ENCODE measurements around the gene PKD2L2. TPM values are rescaled to one million over a fixed set of nuclear protein-coding genes. Genes with fewer than 3 reads are reported as not detected.
"Not testable (repeated sequence)": the region's sequence is repeated elsewhere in the genome, so short reads cannot be mapped to it uniquely, and the experiment has no call there.

PKD2L2 gene
- total and polyA plus RNA-seq, 10 of the 15 experiments (the other 5 are each of a cell fraction or from before 2014, with no cell fraction given) = 0.11 to 0.86 (median 0.26) TPM; not detected in 4

- TF ChIP-seq NKRF (conservative IDR thresholded peaks at IDR 0.05) (no peak), E4F1 (IDR thresholded peaks at IDR 0.05; ENCODE audit: borderline replicate concordance, partially characterized antibody) (no peak), BCLAF1 (IDR thresholded peaks at IDR 0.05) (no peak)
Observed at GRCh38 chr5:137862251-137862650, 27.0 kb upstream of the PKD2L2 start (continued).

GRCh38 chr5:137863653-137864052 is 25.6 kb upstream of the PKD2L2 start:
- H3K4me1 ChIP-seq (ENCODE audit: control insufficient read depth, insufficient read depth, low read length); H3K27ac ChIP-seq (ENCODE audit: control insufficient read depth, insufficient read depth); H2AFZ ChIP-seq (ENCODE audit: control insufficient read depth, low read depth, low read length); in situ Hi-C loops (cut with MboI); H3K9ac ChIP-seq (ENCODE audit: control insufficient read depth, insufficient read depth, low read length); CTCF ChIA-PET; H3K4me2 ChIP-seq (ENCODE audit: control insufficient read depth, insufficient read depth); DNase-seq (ENCODE audit: low read depth, low spot score); H3K36me3 ChIP-seq (ENCODE audit: control insufficient read depth in 2 of 2, insufficient read depth in 2 of 2, low read length in 1 of 2); FAIRE-seq; H3K79me2 ChIP-seq (ENCODE audit: control insufficient read depth, insufficient read depth, low read length); RAD21 ChIA-PET (ENCODE audit: unreplicated experiment); H3K4me3 ChIP-seq; H3K9me3 ChIP-seq (replicated peaks; ENCODE audit: control insufficient read depth, insufficient read depth, low read length); H4K20me1 ChIP-seq (ENCODE audit: control insufficient read depth, insufficient read depth); SMC1A ChIA-PET (ENCODE audit: uncharacterized antibody, unreplicated experiment); intact Hi-C loops (cut with micrococcal nuclease; ENCODE audit: unreplicated experiment); H3K27me3 ChIP-seq (replicated peaks in 1 of 2; ENCODE audit: control insufficient read depth in 2 of 2, insufficient read depth in 2 of 2, low read length in 1 of 2); BruUV-seq (replicated peaks); POLR2A ChIA-PET; ATAC-seq: not testable (repeated sequence)
- WGBS (ENCODE audit: insufficient coverage, insufficient replicate concordance, low lambda C conversion rate, missing lambda C conversion rate) = 94% methylated on average over 6 of the region's 6 CpGs
